Lower lobe of right lung (tissue), 2 donors: ENCODE measurements around the gene SLC4A4. TPM values are rescaled to one million over a fixed set of nuclear protein-coding genes. Genes with fewer than 3 reads are reported as not detected.
A peak's percentile ranks its signal among the peaks of the same experiment; 100 is the strongest.

Source experiments
- ATAC-seq, 2 donors: fragments of 200-7000 bp; cut with Tn5 transposase; one replicate each; pipeline ENCODE4 v1.9.1; 2020 to 2022; ENCODE audit warnings: mild to moderate bottlenecking in 2 of 2, moderate library complexity in 2 of 2
- DNase-seq: peaks from one replicate; pipeline ENCODE4 v3.0.0-alpha.2; 2020
- H3K27ac ChIP-seq: fragments of 200-600 bp; one replicate; pipeline ENCODE4 v1.8.0; 2022
- H3K27me3 ChIP-seq: fragments of 200-600 bp; one replicate; pipeline ENCODE4 v1.8.0; 2022; ENCODE audit warnings: low read depth
- H3K36me3 ChIP-seq: fragments of 200-600 bp; one replicate; pipeline ENCODE4 v1.8.0; 2022; ENCODE audit warnings: mild to moderate bottlenecking
- H3K4me1 ChIP-seq: fragments of 200-600 bp; one replicate; pipeline ENCODE4 v1.8.0; 2022
- H3K4me3 ChIP-seq: fragments of 200-600 bp; one replicate; pipeline ENCODE4 v1.8.0; 2022; ENCODE audit warnings: mild to moderate bottlenecking
- H3K9me3 ChIP-seq: fragments of 200-600 bp; one replicate; pipeline ENCODE4 v1.8.0; 2022
- CTCF ChIP-seq: fragments of 200-600 bp; IDR thresholded peaks from one replicate; pipeline ENCODE4 v1.8.0; 2022; ENCODE audit warnings: antibody characterized with exemption, mild to moderate bottlenecking
- intact Hi-C: fragments of 100-400 bp; cut with DNase I; formaldehyde crosslinking; loops from one replicate; pipeline ENCODE4 v1.11.0; 2022
- long read RNA-seq: library from polyadenylated mRNA; unstranded; transcript quantifications from one replicate; pipeline ENCODE4 v2.0.0, GENCODE V29; 2021
- total RNA-seq: library from RNA; stranded (reverse); fragmentation: NEBNext Ultra II Directional; extraction: Animal tissue kit (Norgen Biotek cat#: 25700); gene quantifications from one replicate; pipeline ENCODE4 v1.2.1, GENCODE V29; 2021
- donor health status: DM: no; HTN: yes; CAD: no; lungs with severe emphysema.

SLC4A4 gene
- 18.8 TPM for total RNA-seq
- long read RNA-seq, full-length matches to known transcripts = 4 of 35 reads
- long read RNA-seq, partial matches to known transcripts = 22 of 35 reads
- long read RNA-seq, other reads (novel, unspliced or antisense) = 9 of 35 reads

GRCh38 chr4:71338846-71339593 lies at the start of gene SLC4A4:
SLC4A4 (plus strand) TSS chr4:71339020.
- no peak for TF ChIP-seq CTCF
- H3K4me3 ChIP-seq = no peak within 1 kb of the TSS
- no peaks in the 10 kb centered on the region for H3K36me3 ChIP-seq
- no peak for DNase-seq
- intact Hi-C loops = no loop called here
- no peak within 1 kb of the TSS for H3K27ac ChIP-seq
- no peaks in the 10 kb centered on the region for H3K9me3 ChIP-seq
- H3K27me3 ChIP-seq = no peaks in the 10 kb centered on the region
- H3K4me1 ChIP-seq = no peaks in the 10 kb centered on the region
- ATAC-seq = peak in 1 of 2 donors; percentile 37

GRCh38 chr4:71290074-71290473 lies 48.7 kb upstream of the SLC4A4 start:
- Histone ChIP-seq H3K9me3 (no peaks in the 10 kb centered on the region), H3K36me3 (no peaks in the 10 kb centered on the region), H3K27ac (no peak overlapping the region), H3K27me3 (no peaks in the 10 kb centered on the region), H3K4me1 (no peaks in the 10 kb centered on the region), H3K4me3 (no peak overlapping the region)
- TF ChIP-seq CTCF = no peak
- no peak for DNase-seq
- intact Hi-C loops = no loop called here
- no peak for ATAC-seq

- H3K36me3 ChIP-seq = no peaks in the 10 kb centered on the region
- H3K27ac ChIP-seq = no peak overlapping the region
- H3K27me3 ChIP-seq = no peaks in the 10 kb centered on the region
- H3K4me3 ChIP-seq = no peak overlapping the region
- no peak for DNase-seq
- no peak for ATAC-seq
- no peak for TF ChIP-seq CTCF
- H3K4me1 ChIP-seq = no peaks in the 10 kb centered on the region
- intact Hi-C loops = no loop called here
- no peaks in the 10 kb centered on the region for H3K9me3 ChIP-seq
Measured at GRCh38 chr4:71290476-71290875, 48.3 kb upstream of the SLC4A4 start.

- ATAC-seq (no peak), DNase-seq (no peak)
- Histone ChIP-seq H3K36me3 (no peaks in the 10 kb centered on the region), H3K27ac (no peak overlapping the region), H3K4me3 (no peak overlapping the region), H3K9me3 (no peaks in the 10 kb centered on the region), H3K4me1 (no peaks in the 10 kb centered on the region), H3K27me3 (no peaks in the 10 kb centered on the region)
- intact Hi-C loops = no loop called here
- no peak for TF ChIP-seq CTCF
Measured at GRCh38 chr4:71292228-71292627, 46.6 kb upstream of the SLC4A4 start.

GRCh38 chr4:71293705-71294104 lies 45.1 kb upstream of the SLC4A4 start:
- TF ChIP-seq CTCF = no peak
- Histone ChIP-seq H3K4me3 (no peak overlapping the region), H3K27me3 (no peaks in the 10 kb centered on the region), H3K4me1 (no peaks in the 10 kb centered on the region), H3K27ac (no peak overlapping the region), H3K9me3 (no peaks in the 10 kb centered on the region), H3K36me3 (no peaks in the 10 kb centered on the region)
- intact Hi-C loops = no loop called here
- ATAC-seq (no peak), DNase-seq (no peak)
